GM18507 (cell line): Measurements from ENCODE around the gene TRIM10.
A peak's percentile ranks its signal among the peaks of the same experiment; 100 is the strongest.

Experiments
- DNase-seq: peaks from one replicate; pipeline ENCODE4 v3.0.0; 2011; ENCODE audit warnings: low read depth; ENCODE audit not compliant: insufficient read length; ENCODE audit errors: extremely low spot score
- FAIRE-seq: peaks from 2 replicates; lab custom pipeline; 2011; peaks lifted over from hg19 to GRCh38; lab: Jason Lieb, UNC

TRIM10 gene

DNA sequence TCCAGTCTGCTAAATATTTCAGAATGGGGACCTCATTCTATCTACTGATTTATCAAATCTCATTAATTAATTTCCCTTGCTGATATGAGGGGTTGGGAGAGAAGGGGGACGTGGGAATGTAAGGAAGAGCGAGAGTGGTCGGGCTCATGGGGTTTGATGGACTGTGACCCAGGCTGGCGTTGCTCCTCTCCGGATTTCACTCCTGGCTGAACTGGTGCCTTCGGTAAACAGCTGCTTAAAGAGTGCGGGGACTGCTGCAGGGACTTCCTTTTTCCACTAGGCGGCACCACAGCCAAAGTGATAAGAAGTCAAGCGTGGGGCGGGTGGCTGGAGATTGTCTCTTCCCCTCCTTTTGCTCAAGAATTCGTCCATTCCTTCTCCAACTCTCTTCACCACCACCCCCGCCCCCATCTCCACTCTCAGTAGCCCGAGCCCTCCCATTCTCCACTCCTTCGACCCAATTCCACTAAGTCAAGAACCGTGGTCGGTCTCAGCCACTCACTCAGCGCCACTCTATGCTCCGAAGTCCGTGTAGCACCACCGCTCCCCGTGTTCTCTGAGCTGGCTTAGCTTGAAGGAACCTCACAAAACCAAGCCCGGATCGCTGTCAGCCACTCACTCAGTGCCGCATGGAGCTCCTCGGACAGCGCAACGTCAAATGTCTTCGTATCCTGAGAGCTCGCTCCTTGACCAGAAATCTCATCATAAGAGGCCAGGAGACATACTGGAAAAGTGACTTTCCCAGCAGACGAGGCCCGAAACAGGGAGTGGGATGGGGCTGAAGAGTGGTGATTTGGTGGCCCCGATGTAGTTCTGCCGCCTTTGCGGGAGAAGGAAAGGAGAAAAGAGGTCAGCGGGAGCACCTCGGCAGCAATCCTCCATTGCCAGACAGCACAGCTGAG is 57.8 kb downstream of the TRIM10 start:
- FAIRE-seq: peak; percentile 90
- peak; percentile 74 for DNase-seq

DNA sequence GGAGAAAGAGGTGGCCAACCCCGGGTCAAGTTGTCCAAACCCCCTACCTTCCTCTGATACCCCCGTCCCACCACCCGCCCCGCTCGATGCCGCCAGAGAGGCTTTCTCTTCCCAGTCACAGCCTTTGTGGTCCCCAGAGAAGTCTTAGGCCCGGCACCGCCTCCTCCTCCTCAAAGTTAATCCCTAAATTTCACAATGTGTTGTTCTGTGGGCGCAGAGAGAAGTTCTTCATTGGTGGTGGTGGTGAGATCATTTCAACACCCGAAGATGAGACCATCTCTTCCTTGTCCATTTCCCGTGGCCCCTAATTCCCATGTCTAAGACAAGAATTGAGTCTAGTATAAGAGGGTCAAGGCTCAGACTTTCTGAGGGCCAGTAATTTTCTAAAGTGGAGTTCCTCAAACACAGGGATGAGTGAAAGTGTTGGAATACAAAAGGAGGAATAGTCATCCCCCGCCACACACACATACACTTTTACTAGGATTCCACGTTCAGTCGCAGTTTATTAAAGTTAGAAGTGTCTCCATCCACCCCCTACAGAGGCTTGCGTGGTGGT is 58.5 kb downstream of the TRIM10 start:
- FAIRE-seq (no peak), DNase-seq (no peak)
